Parathyroid adenoma (tissue), 2 donors: ENCODE measurements around the gene MAPK1.
"Not testable (repeated sequence)": the region's sequence is repeated elsewhere in the genome, so short reads cannot be mapped to it uniquely, and the experiment has no call there.

Experiments
- H2AFZ ChIP-seq: fragments of 300-600 bp; sonication (generic); one replicate; pipeline ENCODE4 v1.7.0; 2017; ENCODE audit warnings: antibody characterized with exemption, mild to moderate bottlenecking
- H3K27ac ChIP-seq: fragments of 300-600 bp; sonication (generic); one replicate; pipeline ENCODE4 v1.7.0; 2017
- H3K27me3 ChIP-seq: fragments of 300-600 bp; sonication (generic); one replicate; pipeline ENCODE4 v1.7.0; 2017; ENCODE audit warnings: low read length; ENCODE audit not compliant: control insufficient read depth, insufficient read depth
- H3K36me3 ChIP-seq: fragments of 300-600 bp; sonication (generic); one replicate; pipeline ENCODE4 v1.7.0; 2017; ENCODE audit warnings: low read length; ENCODE audit not compliant: control insufficient read depth, insufficient read depth
- H3K4me1 ChIP-seq: fragments of 300-600 bp; sonication (generic); one replicate; pipeline ENCODE4 v1.7.0; 2017; ENCODE audit warnings: control low read depth
- H3K4me2 ChIP-seq: fragments of 300-600 bp; sonication (generic); one replicate; pipeline ENCODE4 v1.7.0; 2017; ENCODE audit warnings: low read length
- H3K4me3 ChIP-seq: fragments of 300-600 bp; sonication (generic); one replicate; pipeline ENCODE4 v1.7.0; 2017; ENCODE audit warnings: low read depth, low read length
- H3K79me2 ChIP-seq: fragments of 300-600 bp; sonication (generic); one replicate; pipeline ENCODE4 v1.7.0; 2017; ENCODE audit warnings: control low read depth
- H3K9ac ChIP-seq: fragments of 300-600 bp; sonication (generic); one replicate; pipeline ENCODE4 v1.7.0; 2017; ENCODE audit warnings: mild to moderate bottlenecking
- H3K9me3 ChIP-seq: fragments of 300-600 bp; sonication (generic); one replicate; pipeline ENCODE4 v1.7.0; 2017; ENCODE audit warnings: low read length; ENCODE audit not compliant: control insufficient read depth
- CTCF ChIP-seq: fragments of 300-600 bp; sonication (generic); IDR thresholded peaks from one replicate; pipeline ENCODE4 v1.7.0; 2017; ENCODE audit warnings: antibody characterized with exemption, mild to moderate bottlenecking
- donor health status: primary hyperparathyroidism.

The MAPK1 gene

GRCh38 chr22:21727159-21727558, 140.3 kb downstream of the MAPK1 start:
- Histone ChIP-seq H3K4me2 (no peak overlapping the region), H3K27me3 (no peaks in the 10 kb centered on the region), H3K79me2 (peaks cover 5% of the 10 kb centered on the region), H3K27ac (no peak overlapping the region), H3K4me3 (no peak overlapping the region), H3K9me3 (no peaks in the 10 kb centered on the region), H3K4me1 (no peaks in the 10 kb centered on the region), H3K36me3 (no peaks in the 10 kb centered on the region), H3K9ac (no peak overlapping the region), H2AFZ (no peak overlapping the region)
- no peak for TF ChIP-seq CTCF

- no peaks in the 10 kb centered on the region for H3K4me1 ChIP-seq
- H3K36me3 ChIP-seq = no peaks in the 10 kb centered on the region
- no peaks in the 10 kb centered on the region for H3K9me3 ChIP-seq
- no peak overlapping the region for H3K27ac ChIP-seq
- H2AFZ ChIP-seq = no peak overlapping the region
- H3K27me3 ChIP-seq = no peaks in the 10 kb centered on the region
- H3K9ac ChIP-seq = no peak overlapping the region
- no peak overlapping the region for H3K4me2 ChIP-seq
- no peak overlapping the region for H3K4me3 ChIP-seq
- TF ChIP-seq CTCF = peak; percentile 37
- peaks cover 5% of the 10 kb centered on the region for H3K79me2 ChIP-seq
These were observed 140.8 kb downstream of the MAPK1 start for GRCh38 chr22:21726650-21727049.

- Histone ChIP-seq H3K27me3 (no peaks in the 10 kb centered on the region), H3K4me2 (no peak overlapping the region), H3K4me1 (no peaks in the 10 kb centered on the region), H3K79me2 (peaks cover 5% of the 10 kb centered on the region), H2AFZ (no peak overlapping the region), H3K9ac (no peak overlapping the region), H3K27ac (no peak overlapping the region), H3K36me3 (no peaks in the 10 kb centered on the region), H3K9me3 (no peaks in the 10 kb centered on the region), H3K4me3 (no peak overlapping the region)
- no peak for TF ChIP-seq CTCF
These were observed 141.3 kb downstream of the MAPK1 start for GRCh38 chr22:21725956-21726649.

GRCh38 chr22:21724496-21724895, 142.9 kb downstream of the MAPK1 start:
- not testable (repeated sequence) for H3K4me1 ChIP-seq, H3K79me2 ChIP-seq, H3K27ac ChIP-seq, H3K4me3 ChIP-seq, H3K27me3 ChIP-seq, H3K4me2 ChIP-seq, H3K9me3 ChIP-seq, H2AFZ ChIP-seq, H3K9ac ChIP-seq, H3K36me3 ChIP-seq

GRCh38 chr22:21721195-21721852, 146.1 kb downstream of the MAPK1 start:
- not testable (repeated sequence) for H3K27ac ChIP-seq

GRCh38 chr22:21720191-21720859, 147.1 kb downstream of the MAPK1 start:
- H3K9ac ChIP-seq, H3K79me2 ChIP-seq, H3K4me1 ChIP-seq, H3K4me2 ChIP-seq, H3K9me3 ChIP-seq, H3K36me3 ChIP-seq, H3K27me3 ChIP-seq, H2AFZ ChIP-seq, H3K27ac ChIP-seq, H3K4me3 ChIP-seq: not testable (repeated sequence)

More at GRCh38 chr22:21721195-21721852, 146.1 kb downstream of the MAPK1 start:
- H3K79me2 ChIP-seq, H3K9ac ChIP-seq, H3K27me3 ChIP-seq, H3K4me1 ChIP-seq, H3K4me3 ChIP-seq, H3K9me3 ChIP-seq, H3K36me3 ChIP-seq, H3K4me2 ChIP-seq, H2AFZ ChIP-seq: not testable (repeated sequence)
